HCT116 (cell line): ENCODE results near the gene CYP3A7.
"Not testable (repeated sequence)": the region's sequence is repeated elsewhere in the genome, so short reads cannot be mapped to it uniquely, and the experiment has no call there.

ENCODE experiments used
- EGR1 ChIP-seq: IDR thresholded peaks from 2 replicates; pipeline ENCODE4 v1.6.1; 2012; ENCODE audit warnings: low read depth
- EZH2 ChIP-seq: fragments of 200-600 bp; sonication (generic); IDR thresholded peaks from 2 replicates; pipeline ENCODE4 v1.6.1; 2017; ENCODE audit warnings: antibody characterized with exemption, mixed run types
- EZH2phosphoT487 ChIP-seq: fragments of 200-600 bp; IDR thresholded peaks from 2 replicates; pipeline ENCODE4 v1.6.1; 2018; ENCODE audit warnings: antibody characterized with exemption, borderline replicate concordance
- RAD21 ChIP-seq: IDR thresholded peaks from 2 replicates; pipeline ENCODE4 v1.6.1; 2012; ENCODE audit warnings: low read depth, mild to moderate bottlenecking
- SP1 ChIP-seq: IDR thresholded peaks from 2 replicates; pipeline ENCODE4 v1.6.1; 2012; ENCODE audit warnings: low read depth
- SRF ChIP-seq: IDR thresholded peaks from 2 replicates; pipeline ENCODE4 v1.6.1; 2012; ENCODE audit warnings: low read depth
- TF ChIP-seq, protein P1 (sequence below), 3 experiments: fragments of 200-600 bp in 1 of 3; sonication (generic) in 1 of 3; IDR thresholded peaks in 2 of 3; conservative IDR thresholded peaks in 1 of 3; 2 replicates each; pipeline ENCODE4 v1.5.1; 2012 to 2017; ENCODE audit warnings: low read depth in 2 of 3, low read length in 2 of 3, antibody characterized with exemption in 1 of 3, borderline replicate concordance in 1 of 3, control low read depth in 1 of 3, mild to moderate bottlenecking in 1 of 3, mixed read lengths in 1 of 3, mixed run types in 1 of 3, moderate library complexity in 1 of 3; ENCODE audit not compliant: insufficient read depth in 1 of 3

DNA sequence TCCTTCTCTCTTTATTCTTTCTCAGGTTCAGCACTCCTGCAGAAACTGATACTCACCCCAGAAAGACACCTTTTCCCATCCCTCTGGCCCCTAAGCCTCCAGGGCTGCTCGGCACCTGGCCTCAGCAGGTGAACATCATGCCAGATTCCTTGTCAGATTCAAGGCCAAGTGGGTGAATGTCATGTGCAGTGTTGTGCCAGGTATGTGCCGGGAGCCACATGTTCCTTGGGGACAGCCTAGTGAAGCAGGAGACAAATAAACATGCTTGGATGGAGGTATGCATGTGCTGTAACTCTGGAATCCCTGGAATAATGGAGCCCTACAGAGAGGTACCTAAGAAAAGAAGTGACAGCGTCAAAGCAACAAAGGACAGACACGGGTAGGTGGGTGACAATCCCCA is 1.7 kb upstream of the CYP3A7 start:
- TF ChIP-seq EZH2, SRF, EGR1, RAD21, EZH2phosphoT487, SP1: not testable (repeated sequence)
- TF ChIP-seq, protein P1, sequence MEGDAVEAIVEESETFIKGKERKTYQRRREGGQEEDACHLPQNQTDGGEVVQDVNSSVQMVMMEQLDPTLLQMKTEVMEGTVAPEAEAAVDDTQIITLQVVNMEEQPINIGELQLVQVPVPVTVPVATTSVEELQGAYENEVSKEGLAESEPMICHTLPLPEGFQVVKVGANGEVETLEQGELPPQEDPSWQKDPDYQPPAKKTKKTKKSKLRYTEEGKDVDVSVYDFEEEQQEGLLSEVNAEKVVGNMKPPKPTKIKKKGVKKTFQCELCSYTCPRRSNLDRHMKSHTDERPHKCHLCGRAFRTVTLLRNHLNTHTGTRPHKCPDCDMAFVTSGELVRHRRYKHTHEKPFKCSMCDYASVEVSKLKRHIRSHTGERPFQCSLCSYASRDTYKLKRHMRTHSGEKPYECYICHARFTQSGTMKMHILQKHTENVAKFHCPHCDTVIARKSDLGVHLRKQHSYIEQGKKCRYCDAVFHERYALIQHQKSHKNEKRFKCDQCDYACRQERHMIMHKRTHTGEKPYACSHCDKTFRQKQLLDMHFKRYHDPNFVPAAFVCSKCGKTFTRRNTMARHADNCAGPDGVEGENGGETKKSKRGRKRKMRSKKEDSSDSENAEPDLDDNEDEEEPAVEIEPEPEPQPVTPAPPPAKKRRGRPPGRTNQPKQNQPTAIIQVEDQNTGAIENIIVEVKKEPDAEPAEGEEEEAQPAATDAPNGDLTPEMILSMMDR (IDR thresholded peaks at IDR 0.05 in 2 of 3, conservative IDR thresholded peaks at IDR 0.05 in 1 of 3; ENCODE audit: borderline replicate concordance in 1 of 3, insufficient read depth in 1 of 3, low read depth in 2 of 3, low read length in 2 of 3) = not testable (repeated sequence)
